ENCODE data around the gene SLC7A6OS.

Gene SLC7A6OS

DNA sequence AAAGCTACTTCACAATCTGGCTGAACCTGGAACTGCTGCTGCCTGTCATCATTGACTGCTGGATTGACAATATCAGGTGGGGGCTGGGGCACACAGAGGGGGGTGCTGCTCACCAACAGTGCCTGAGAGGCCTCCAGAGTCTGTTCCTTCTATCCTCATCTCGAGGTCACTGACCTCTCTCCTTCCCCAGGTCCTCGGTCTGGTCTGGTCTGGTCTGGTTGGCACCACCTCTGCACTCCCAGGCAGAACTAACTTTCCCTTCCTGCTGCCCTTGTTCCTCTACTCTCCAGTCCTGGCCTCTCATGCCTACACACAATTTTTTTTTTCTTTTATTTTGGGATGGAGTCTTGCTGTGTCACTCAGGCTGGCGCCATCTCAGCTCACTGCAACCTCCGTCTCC lies 61.4 kb downstream of the SLC7A6OS start:
- no peak for DNase-seq
